HFF-Myc (cell line): Measurements from ENCODE around the gene PHF12.
"Not testable (repeated sequence)": the region's sequence is repeated elsewhere in the genome, so short reads cannot be mapped to it uniquely, and the experiment has no call there.

Source experiments
- DNase-seq: peaks from one replicate; pipeline ENCODE4 v3.0.0-alpha.2; 2011; ENCODE audit warnings: low read depth; ENCODE audit errors: extremely low read depth
- H3K4me3 ChIP-seq: replicated peaks from 2 replicates; pipeline ENCODE4 v1.5.1; 2011; ENCODE audit warnings: low read depth, mild to moderate bottlenecking, control low read depth, low read length
- TF ChIP-seq, protein P1 (sequence below): IDR thresholded peaks from 2 replicates; pipeline ENCODE4 v1.5.1; 2012; ENCODE audit warnings: mild to moderate bottlenecking, low read depth, low read length, control low read depth; ENCODE audit errors: missing control alignments

The PHF12 gene

DNA sequence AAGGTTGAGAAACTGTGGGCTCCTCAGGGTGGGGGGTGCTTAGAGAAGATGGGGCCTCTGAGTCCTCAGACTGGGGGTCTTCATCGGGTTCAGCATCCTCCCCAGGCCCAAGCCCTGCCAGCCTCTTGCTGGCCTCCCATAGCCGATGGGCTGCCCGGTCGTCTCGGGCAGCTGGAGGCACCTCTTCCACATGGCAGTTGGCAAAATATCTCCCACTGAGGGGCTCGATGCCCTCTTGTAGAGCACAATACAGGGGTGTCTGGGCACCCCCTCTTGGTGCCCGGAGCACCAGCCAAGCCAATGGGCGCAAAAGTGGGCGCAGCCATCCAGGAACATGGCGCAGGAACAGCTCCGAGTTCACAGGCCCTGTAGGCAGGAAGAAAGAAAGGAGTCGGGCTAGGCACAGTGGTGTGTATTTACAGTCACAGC lies 52.8 kb downstream of the PHF12 start:
- H3K4me3 ChIP-seq, result no peak overlapping the region
- TF ChIP-seq, protein P1, sequence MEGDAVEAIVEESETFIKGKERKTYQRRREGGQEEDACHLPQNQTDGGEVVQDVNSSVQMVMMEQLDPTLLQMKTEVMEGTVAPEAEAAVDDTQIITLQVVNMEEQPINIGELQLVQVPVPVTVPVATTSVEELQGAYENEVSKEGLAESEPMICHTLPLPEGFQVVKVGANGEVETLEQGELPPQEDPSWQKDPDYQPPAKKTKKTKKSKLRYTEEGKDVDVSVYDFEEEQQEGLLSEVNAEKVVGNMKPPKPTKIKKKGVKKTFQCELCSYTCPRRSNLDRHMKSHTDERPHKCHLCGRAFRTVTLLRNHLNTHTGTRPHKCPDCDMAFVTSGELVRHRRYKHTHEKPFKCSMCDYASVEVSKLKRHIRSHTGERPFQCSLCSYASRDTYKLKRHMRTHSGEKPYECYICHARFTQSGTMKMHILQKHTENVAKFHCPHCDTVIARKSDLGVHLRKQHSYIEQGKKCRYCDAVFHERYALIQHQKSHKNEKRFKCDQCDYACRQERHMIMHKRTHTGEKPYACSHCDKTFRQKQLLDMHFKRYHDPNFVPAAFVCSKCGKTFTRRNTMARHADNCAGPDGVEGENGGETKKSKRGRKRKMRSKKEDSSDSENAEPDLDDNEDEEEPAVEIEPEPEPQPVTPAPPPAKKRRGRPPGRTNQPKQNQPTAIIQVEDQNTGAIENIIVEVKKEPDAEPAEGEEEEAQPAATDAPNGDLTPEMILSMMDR, result no peak
- no peak for DNase-seq

DNA sequence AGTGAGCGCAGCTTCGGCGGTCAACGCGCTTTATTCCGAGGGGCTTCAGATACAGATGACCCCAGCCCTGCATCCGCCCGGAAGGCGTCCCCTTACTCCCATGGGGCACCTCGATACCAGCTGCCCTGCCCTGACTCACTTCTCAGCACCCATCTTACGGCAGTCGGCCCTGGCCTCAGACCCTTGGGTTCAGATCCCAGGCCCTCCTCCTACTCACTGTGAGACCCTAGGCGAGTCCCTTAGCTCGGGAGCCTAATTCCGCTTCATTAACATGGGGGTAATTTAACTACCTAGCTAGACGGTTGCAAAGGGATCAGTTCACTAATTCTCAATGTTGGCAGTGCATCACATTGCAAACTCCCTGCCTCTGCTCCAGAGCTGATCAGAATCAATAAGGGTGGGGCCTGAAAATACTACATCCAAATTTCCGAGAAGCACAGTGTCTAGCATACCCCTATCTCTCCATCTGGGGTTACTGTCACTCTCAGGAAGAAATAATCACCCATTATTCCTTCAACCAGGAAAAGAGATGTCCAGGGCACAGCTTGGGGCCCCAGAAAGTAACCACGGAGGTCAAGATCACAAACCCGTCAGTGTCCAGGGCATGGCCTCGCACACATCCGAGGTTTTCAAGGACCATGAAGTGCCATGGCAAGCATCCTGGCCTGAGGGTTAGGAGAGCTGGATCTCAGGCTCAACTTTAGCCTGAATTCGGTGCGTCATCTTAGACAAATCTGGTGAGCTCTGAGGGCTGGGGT lies 53.4 kb downstream of the PHF12 start:
- TF ChIP-seq, protein P1, result no peak
- peak overlapping the region; percentile 65 for H3K4me3 ChIP-seq
- no peak for DNase-seq

DNA sequence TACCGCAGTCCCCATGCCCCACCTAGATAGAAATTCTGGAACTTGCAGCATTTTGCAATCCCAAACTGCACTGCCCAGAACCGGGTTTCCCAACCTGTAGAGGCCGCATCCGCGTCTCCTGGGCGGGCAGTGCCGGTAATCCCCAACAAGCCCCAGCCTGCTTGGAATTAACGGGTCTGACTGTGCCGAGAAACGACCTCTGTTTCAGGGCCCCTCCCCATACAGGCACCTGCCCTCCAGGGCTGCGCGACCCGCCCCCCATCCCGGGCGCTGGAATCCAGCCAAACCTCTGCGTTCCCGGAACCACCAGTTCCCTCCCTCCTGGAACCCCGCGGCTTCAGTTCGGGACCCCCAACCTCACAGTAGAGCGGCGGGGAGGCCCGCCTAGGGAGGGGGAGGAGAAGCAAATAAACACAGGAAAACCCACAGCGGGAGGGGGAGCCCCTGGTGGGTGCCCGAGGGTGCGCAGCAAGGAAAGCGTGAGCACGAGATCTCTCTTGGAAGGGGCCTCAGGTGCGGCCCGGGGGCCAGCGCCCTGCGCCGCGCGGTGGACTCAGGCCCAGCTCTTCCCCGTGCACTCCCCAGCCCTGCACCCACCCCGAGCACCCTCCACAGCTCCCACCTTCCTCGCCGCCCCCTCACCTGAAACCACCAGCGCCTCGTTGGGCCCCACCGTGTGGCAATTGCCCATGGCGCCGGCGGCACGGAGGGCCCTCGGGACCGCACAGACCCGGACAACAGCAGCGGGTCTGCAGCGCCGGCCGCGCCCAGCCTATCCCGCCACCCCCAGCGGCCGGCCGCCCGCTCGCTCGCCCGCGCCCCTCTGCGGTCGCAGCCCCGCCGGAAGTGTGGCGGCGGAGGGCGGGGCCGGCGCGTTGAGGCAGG lies 54.2 kb downstream of the PHF12 start, which contains the start of gene FLOT2:
FLOT2 (minus strand) TSS at position 850 of the 885 bp plus-strand sequence; CDS start at position 691, 159 bp downstream.
- TF ChIP-seq, protein P1, result no peak
- H3K4me3 ChIP-seq, result peak within 1 kb of the TSS; percentile 65
- DNase-seq, result no peak

DNA sequence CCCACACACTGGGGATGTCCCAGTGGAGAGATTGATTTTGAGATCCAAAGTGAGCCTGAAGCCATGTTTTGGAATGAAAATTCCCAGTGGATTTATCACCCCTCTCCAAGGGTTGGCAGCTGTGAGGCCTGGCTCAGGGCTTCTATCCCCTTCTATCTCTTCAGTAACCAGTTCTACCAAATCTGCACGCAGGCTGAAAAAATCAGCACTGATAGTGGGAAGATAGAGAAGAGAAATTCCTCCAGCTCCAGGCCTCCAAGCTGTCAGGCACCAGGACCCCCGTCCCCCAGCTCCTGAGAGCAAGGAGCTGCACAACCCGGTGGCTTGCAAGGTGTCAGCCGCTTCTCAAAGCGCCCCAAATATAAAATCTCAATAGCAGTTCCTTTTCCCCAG lies 54.8 kb downstream of the PHF12 start:
- TF ChIP-seq, protein P1, result no peak
- DNase-seq, result no peak
- H3K4me3 ChIP-seq, result peak overlapping the region; percentile 65

DNA sequence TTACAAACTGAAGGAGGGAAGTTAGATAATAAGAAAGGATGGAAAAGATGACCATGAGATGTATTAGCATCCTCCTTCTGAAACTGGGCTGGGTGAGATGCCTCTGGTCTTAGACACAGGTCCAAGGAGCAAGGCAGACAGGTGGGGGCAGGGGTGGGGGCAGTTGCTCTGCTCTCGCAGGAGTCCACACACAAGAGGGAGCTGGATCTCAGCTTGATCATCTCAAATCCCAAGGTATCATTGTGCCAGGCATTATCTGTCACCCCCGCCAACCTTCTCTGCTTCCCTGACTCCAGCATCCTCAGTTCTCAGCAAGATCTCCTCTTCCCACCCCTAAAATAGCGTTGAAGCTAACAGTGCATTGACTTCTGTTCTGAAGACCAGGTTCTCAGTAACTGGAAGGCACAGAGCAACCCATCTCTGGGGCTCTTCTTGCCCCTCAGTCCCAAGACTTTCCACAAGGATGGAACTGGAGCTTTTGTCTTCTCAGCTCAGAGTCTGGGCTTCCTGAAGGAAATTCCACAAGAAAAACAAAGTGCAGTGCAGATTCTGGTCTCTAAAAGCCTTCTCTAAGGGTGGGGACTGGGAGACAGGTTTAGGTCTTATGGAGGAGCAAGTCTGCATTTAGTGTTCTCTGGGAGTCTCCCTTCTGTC lies 55.4 kb downstream of the PHF12 start:
- TF ChIP-seq, protein P1, result no peak
- DNase-seq, result no peak
- peak overlapping the region; percentile 65 for H3K4me3 ChIP-seq

DNA sequence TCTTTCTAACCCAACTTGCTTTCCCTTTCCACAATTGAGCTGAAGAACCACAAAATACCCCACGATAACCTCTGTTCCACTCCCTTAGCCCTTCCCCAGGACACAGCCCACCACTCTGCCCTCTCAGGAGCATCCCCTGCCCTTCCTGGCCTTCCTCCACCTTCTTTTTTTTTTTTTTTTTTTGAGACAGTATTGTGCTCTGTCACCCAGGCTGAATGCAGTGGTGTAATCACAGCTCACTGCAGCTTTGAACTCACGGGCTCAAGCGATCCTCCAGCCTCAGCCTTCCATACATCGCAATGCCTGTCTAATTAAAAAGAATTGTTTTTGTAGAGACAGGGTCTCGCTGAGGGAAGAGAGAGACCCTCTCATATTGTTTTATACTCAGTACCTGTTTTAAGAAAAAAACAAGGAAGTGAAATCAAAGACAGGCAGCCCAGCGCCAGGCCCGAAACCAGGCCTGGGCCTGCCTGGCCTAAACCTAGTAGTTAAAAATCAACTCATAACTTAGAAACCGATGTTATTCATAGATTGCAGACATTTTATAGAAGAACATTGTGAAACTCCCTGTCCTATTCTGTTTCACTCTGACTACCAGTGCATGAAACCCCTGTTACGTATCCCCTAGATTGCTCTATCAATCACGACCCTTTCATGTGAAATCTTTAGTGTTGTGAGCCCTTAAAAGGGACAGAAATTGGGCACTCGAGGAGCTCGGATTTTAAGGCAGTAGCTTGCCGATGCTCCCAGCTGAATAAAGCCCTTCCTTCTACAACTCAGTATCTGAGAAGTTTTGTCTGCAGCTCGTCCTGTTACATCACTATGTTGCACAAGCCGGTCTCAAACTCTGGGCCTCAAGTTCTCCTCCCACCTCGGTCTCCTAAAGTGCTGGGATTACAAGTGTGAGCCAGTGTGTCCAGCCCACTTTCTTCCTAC lies 57.8 kb downstream of the PHF12 start:
- H3K4me3 ChIP-seq, DNase-seq: not testable (repeated sequence)
